Measurements from ENCODE around the gene NCOA1. TPM values are rescaled to one million over a fixed set of nuclear protein-coding genes. Genes with fewer than 3 reads are reported as not detected.

Gene NCOA1
- total RNA-seq, 2 donors from 2014 or later: 20.1 to 22.6 TPM

GRCh38 chr2:24658531-24659202 lies 167.6 kb downstream of the NCOA1 start:
- 91 to 96% methylated on average over 3 to 4 of the region's 4 CpGs for WGBS, 2 experiments (ENCODE audit: insufficient coverage in 1 of 2, insufficient read length in 1 of 2)
- Histone ChIP-seq H3K4me3 (ENCODE audit: low read length) (no peak overlapping the region), H3K27ac (ENCODE audit: low read depth, low read length) (no peak overlapping the region), H3K27me3 (ENCODE audit: control insufficient read depth, insufficient read depth, low read length, poor library complexity, severe bottlenecking) (no peaks in the 10 kb centered on the region), H3K9me3 (ENCODE audit: control insufficient read depth, low read length) (no peaks in the 10 kb centered on the region), H3K4me1 (ENCODE audit: control insufficient read depth, insufficient read depth, low read length) (peaks cover 7% of the 10 kb centered on the region), H3K9ac (ENCODE audit: extremely low read depth, low read length, poor library complexity, severe bottlenecking) (no peak overlapping the region), H3K36me3 (ENCODE audit: control insufficient read depth, insufficient read depth, low read length) (no peaks in the 10 kb centered on the region)
- Mint-ChIP-seq H3K36me3 (ENCODE audit: low read depth) (no peaks in the 10 kb centered on the region), H3K4me3 (no peak overlapping the region), H3K9me3 (no peaks in the 10 kb centered on the region), H3K4me1 (peaks cover 12% of the 10 kb centered on the region), H3K27me3 (ENCODE audit: insufficient read depth) (no peaks in the 10 kb centered on the region), H3K27ac (no peak overlapping the region)
- no peak for DNase-seq
- no peak for TF ChIP-seq CTCF (conservative IDR thresholded peaks at IDR 0.05)

- no peaks in the 10 kb centered on the region for H3K9me3 ChIP-seq (ENCODE audit: control insufficient read depth, low read length)
- no peak for DNase-seq
- Mint-ChIP-seq H3K27me3 (ENCODE audit: insufficient read depth) (no peaks in the 10 kb centered on the region), H3K9me3 (no peaks in the 10 kb centered on the region), H3K4me3 (no peak overlapping the region), H3K4me1 (peaks cover 6% of the 10 kb centered on the region), H3K36me3 (ENCODE audit: low read depth) (no peaks in the 10 kb centered on the region), H3K27ac (no peak overlapping the region)
- peaks cover 2% of the 10 kb centered on the region for H3K4me1 ChIP-seq (ENCODE audit: control insufficient read depth, insufficient read depth, low read length)
- H3K27me3 ChIP-seq (ENCODE audit: control insufficient read depth, insufficient read depth, low read length, poor library complexity, severe bottlenecking): no peaks in the 10 kb centered on the region
- H3K4me3 ChIP-seq (ENCODE audit: low read length): no peak overlapping the region
- H3K27ac ChIP-seq (ENCODE audit: low read depth, low read length): no peak overlapping the region
- H3K9ac ChIP-seq (ENCODE audit: extremely low read depth, low read length, poor library complexity, severe bottlenecking): no peak overlapping the region
- TF ChIP-seq CTCF (conservative IDR thresholded peaks at IDR 0.05): no peak
- H3K36me3 ChIP-seq (ENCODE audit: control insufficient read depth, insufficient read depth, low read length): no peaks in the 10 kb centered on the region
- WGBS, 2 experiments (ENCODE audit: insufficient coverage in 1 of 2, insufficient read length in 1 of 2): 88% methylated on average over 1 of the region's 1 CpG; no CpG with 5 or more reads in 1 of the 2 experiments
These were observed 168.8 kb downstream of the NCOA1 start for GRCh38 chr2:24659862-24660261.

- H3K27me3 ChIP-seq (ENCODE audit: control insufficient read depth, insufficient read depth, low read length, poor library complexity, severe bottlenecking): no peaks in the 10 kb centered on the region
- H3K27me3 Mint-ChIP-seq (ENCODE audit: insufficient read depth): no peaks in the 10 kb centered on the region
- H3K9ac ChIP-seq (ENCODE audit: extremely low read depth, low read length, poor library complexity, severe bottlenecking): no peak overlapping the region
- DNase-seq: no peak
- H3K4me3 Mint-ChIP-seq: no peak overlapping the region
- 86% methylated on average over 1 of the region's 1 CpG; no CpG with 5 or more reads in 1 of the 2 experiments for WGBS, 2 experiments (ENCODE audit: insufficient coverage in 1 of 2, insufficient read length in 1 of 2)
- no peak overlapping the region for H3K27ac Mint-ChIP-seq
- no peaks in the 10 kb centered on the region for H3K9me3 Mint-ChIP-seq
- H3K27ac ChIP-seq (ENCODE audit: low read depth, low read length): no peak overlapping the region
- no peak for TF ChIP-seq CTCF (conservative IDR thresholded peaks at IDR 0.05)
- no peaks in the 10 kb centered on the region for H3K4me1 ChIP-seq (ENCODE audit: control insufficient read depth, insufficient read depth, low read length)
- no peaks in the 10 kb centered on the region for H3K9me3 ChIP-seq (ENCODE audit: control insufficient read depth, low read length)
- H3K36me3 Mint-ChIP-seq (ENCODE audit: low read depth): peaks cover 2% of the 10 kb centered on the region
- no peaks in the 10 kb centered on the region for H3K36me3 ChIP-seq (ENCODE audit: control insufficient read depth, insufficient read depth, low read length)
- no peak overlapping the region for H3K4me3 ChIP-seq (ENCODE audit: low read length)
- H3K4me1 Mint-ChIP-seq: no peaks in the 10 kb centered on the region
These were observed 176.5 kb downstream of the NCOA1 start for GRCh38 chr2:24667542-24667941.

Data from endodermal cell (in vitro differentiated cells).